Gastrocnemius medialis (tissue), 4 donors: ENCODE results near the gene METTL17.

Source experiments
- POLR2A ChIP-seq, 2 donors: fragments of 450-650 bp; IDR thresholded peaks; one replicate each; pipeline ENCODE4 v1.6.1; 2017; ENCODE audit warnings: antibody characterized with exemption in 2 of 2, mild to moderate bottlenecking in 2 of 2, moderate library complexity in 2 of 2
- TF ChIP-seq, protein P1 (sequence below), 5 experiments: fragments of 450-650 bp in 3 of 5; fragments of 200-600 bp in 2 of 5; sonication (generic) in 2 of 5; IDR thresholded peaks in 4 of 5; conservative IDR thresholded peaks in 1 of 5; 1 replicate in 4 of 5; 2 replicates in 1 of 5; pipeline ENCODE4 v1.5.1; 2016 to 2019; ENCODE audit warnings: antibody characterized with exemption in 5 of 5, mild to moderate bottlenecking in 3 of 5, moderate library complexity in 3 of 5

DNA sequence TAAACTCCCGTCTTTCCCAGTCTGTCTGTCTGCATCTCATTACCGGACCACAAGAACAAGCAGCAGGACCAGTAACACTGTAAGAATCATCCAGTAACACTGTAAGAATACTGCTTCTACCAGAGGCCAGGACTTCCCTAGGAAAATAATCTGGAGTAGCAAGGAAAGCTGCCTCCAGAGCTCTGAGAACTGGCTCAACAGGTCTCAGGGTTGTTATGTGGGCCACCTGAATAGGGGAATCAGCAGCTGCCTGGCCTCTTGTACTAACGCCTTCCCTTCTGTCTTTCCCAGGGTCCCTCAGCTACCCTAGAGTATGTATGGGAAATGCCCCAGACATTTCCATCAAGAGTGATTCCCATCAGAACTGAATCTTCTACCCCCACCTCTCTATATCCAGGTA is 8.4 kb downstream of the METTL17 start:
- no peak for TF ChIP-seq POLR2A (IDR thresholded peaks at IDR 0.05)
- TF ChIP-seq, protein P1, sequence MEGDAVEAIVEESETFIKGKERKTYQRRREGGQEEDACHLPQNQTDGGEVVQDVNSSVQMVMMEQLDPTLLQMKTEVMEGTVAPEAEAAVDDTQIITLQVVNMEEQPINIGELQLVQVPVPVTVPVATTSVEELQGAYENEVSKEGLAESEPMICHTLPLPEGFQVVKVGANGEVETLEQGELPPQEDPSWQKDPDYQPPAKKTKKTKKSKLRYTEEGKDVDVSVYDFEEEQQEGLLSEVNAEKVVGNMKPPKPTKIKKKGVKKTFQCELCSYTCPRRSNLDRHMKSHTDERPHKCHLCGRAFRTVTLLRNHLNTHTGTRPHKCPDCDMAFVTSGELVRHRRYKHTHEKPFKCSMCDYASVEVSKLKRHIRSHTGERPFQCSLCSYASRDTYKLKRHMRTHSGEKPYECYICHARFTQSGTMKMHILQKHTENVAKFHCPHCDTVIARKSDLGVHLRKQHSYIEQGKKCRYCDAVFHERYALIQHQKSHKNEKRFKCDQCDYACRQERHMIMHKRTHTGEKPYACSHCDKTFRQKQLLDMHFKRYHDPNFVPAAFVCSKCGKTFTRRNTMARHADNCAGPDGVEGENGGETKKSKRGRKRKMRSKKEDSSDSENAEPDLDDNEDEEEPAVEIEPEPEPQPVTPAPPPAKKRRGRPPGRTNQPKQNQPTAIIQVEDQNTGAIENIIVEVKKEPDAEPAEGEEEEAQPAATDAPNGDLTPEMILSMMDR (IDR thresholded peaks at IDR 0.05 in 4 of 5, conservative IDR thresholded peaks at IDR 0.05 in 1 of 5), result no peak
